ENCODE data around the gene HAO2.

- TF ChIP-seq CTCF (IDR thresholded peaks at IDR 0.05; ENCODE audit: insufficient read depth, low read depth, low read length) (no peak), EZH2 (IDR thresholded peaks at IDR 0.05; ENCODE audit: insufficient read depth, low read length) (no peak)
Measured at GRCh38 chr1:119330466-119331189, 38.0 kb upstream of the HAO2 start.
